H9 (cell line): Measurements from ENCODE around the gene MYO18B. TPM values are rescaled to one million over a fixed set of nuclear protein-coding genes. Genes with fewer than 3 reads are reported as not detected.

Source experiments
- DNase-seq: peaks from one replicate; pipeline ENCODE4 v3.0.0-alpha.2; 2017
- H2AFZ ChIP-seq: one replicate; pipeline ENCODE4 v1.6.1; 2013; ENCODE audit warnings: mild to moderate bottlenecking, low read length, control low read depth, moderate library complexity
- H2AK5ac ChIP-seq: 2 replicates; pipeline ENCODE4 v1.6.1; 2013; ENCODE audit warnings: low read length, control low read depth, mixed read lengths; ENCODE audit not compliant: insufficient read length
- H2BK120ac ChIP-seq: one replicate; pipeline ENCODE4 v1.6.1; 2013; ENCODE audit warnings: low read depth, mild to moderate bottlenecking, low read length, control low read depth, inconsistent platforms; ENCODE audit not compliant: poor library complexity, severe bottlenecking
- H2BK12ac ChIP-seq: 2 replicates; pipeline ENCODE4 v1.6.1; 2013; ENCODE audit warnings: low read length, control low read depth, mixed read lengths, low read depth; ENCODE audit not compliant: insufficient read length
- H2BK15ac ChIP-seq: 2 replicates; pipeline ENCODE4 v1.6.1; 2013; ENCODE audit warnings: low read depth, low read length, control low read depth
- H2BK20ac ChIP-seq: one replicate; pipeline ENCODE4 v1.6.1; 2013; ENCODE audit warnings: low read depth, mild to moderate bottlenecking, low read length, control low read depth, inconsistent platforms; ENCODE audit not compliant: poor library complexity, severe bottlenecking
- H2BK5ac ChIP-seq: 2 replicates; pipeline ENCODE4 v1.6.1; 2013; ENCODE audit warnings: low read length, control low read depth, mixed read lengths; ENCODE audit not compliant: insufficient read length
- H3K14ac ChIP-seq: 2 replicates; pipeline ENCODE4 v1.6.1; 2013; ENCODE audit warnings: low read length, control low read depth; ENCODE audit not compliant: insufficient read depth
- H3K18ac ChIP-seq: 2 replicates; pipeline ENCODE4 v1.6.1; 2013; ENCODE audit warnings: low read depth, mild to moderate bottlenecking, mixed read lengths, low read length, control low read depth; ENCODE audit not compliant: insufficient read length
- H3K23ac ChIP-seq: 2 replicates; pipeline ENCODE4 v1.6.1; 2013; ENCODE audit warnings: low read length, control low read depth, mixed read lengths, low read depth; ENCODE audit not compliant: insufficient read length
- H3K23me2 ChIP-seq: 2 replicates; pipeline ENCODE4 v1.6.1; 2013; ENCODE audit warnings: low read depth, mild to moderate bottlenecking, mixed read lengths, low read length, control low read depth; ENCODE audit not compliant: insufficient read length, poor library complexity, severe bottlenecking
- H3K27ac ChIP-seq: 2 replicates; pipeline ENCODE4 v1.5.1; 2013; ENCODE audit warnings: low read length, control low read depth, mixed read lengths, low read depth; ENCODE audit not compliant: insufficient read length
- H3K27me3 ChIP-seq: 2 replicates; pipeline ENCODE4 v1.6.1; 2013; ENCODE audit warnings: low read length, control low read depth, inconsistent platforms; ENCODE audit not compliant: insufficient read depth
- H3K4ac ChIP-seq: 2 replicates; pipeline ENCODE4 v1.6.1; 2013; ENCODE audit warnings: low read depth, mild to moderate bottlenecking, control low read depth, inconsistent platforms, low read length, moderate library complexity
- H3K4me1 ChIP-seq: 2 replicates; pipeline ENCODE4 v1.6.1; 2013; ENCODE audit warnings: low read length, control low read depth, inconsistent platforms; ENCODE audit not compliant: insufficient read depth
- H3K4me2 ChIP-seq: 2 replicates; pipeline ENCODE4 v1.6.1; 2013; ENCODE audit warnings: low read length, control low read depth, mixed read lengths; ENCODE audit not compliant: insufficient read length, insufficient read depth
- H3K56ac ChIP-seq: 2 replicates; pipeline ENCODE4 v1.6.1; 2013; ENCODE audit warnings: low read depth, mild to moderate bottlenecking, mixed read lengths, low read length, control low read depth; ENCODE audit not compliant: insufficient read length
- H3K79me1 ChIP-seq: 2 replicates; pipeline ENCODE4 v1.6.1; 2013; ENCODE audit warnings: low read depth, mild to moderate bottlenecking, moderate library complexity, low read length, control low read depth, inconsistent platforms; ENCODE audit not compliant: insufficient read depth, poor library complexity, severe bottlenecking
- H3K79me2 ChIP-seq: 2 replicates; pipeline ENCODE4 v1.6.1; 2013; ENCODE audit warnings: low read length, control low read depth, inconsistent platforms; ENCODE audit not compliant: insufficient read depth
- H3K9ac ChIP-seq: 2 replicates; pipeline ENCODE4 v1.6.1; 2013; ENCODE audit warnings: low read length, control low read depth, mixed read lengths; ENCODE audit not compliant: insufficient read length; ENCODE audit errors: extremely low read depth
- H3K9me3 ChIP-seq: one replicate; pipeline ENCODE4 v1.6.1; 2013; ENCODE audit warnings: low read depth, low read length, inconsistent platforms; ENCODE audit not compliant: control insufficient read depth
- H3T11ph ChIP-seq: one replicate; pipeline ENCODE4 v1.6.1; 2013; ENCODE audit warnings: mild to moderate bottlenecking, low read length, control low read depth, inconsistent platforms
- H4K20me1 ChIP-seq: one replicate; pipeline ENCODE4 v1.6.1; 2013; ENCODE audit not compliant: control insufficient read depth, insufficient read length, insufficient read depth
- H4K5ac ChIP-seq: 2 replicates; pipeline ENCODE4 v1.6.1; 2013; ENCODE audit warnings: low read depth, mild to moderate bottlenecking, mixed read lengths, low read length, control low read depth; ENCODE audit not compliant: insufficient read length
- H4K8ac ChIP-seq: replicated peaks from 2 replicates; pipeline ENCODE4 v1.6.1; 2013; ENCODE audit warnings: low read length, control low read depth, mixed read lengths, low read depth; ENCODE audit not compliant: insufficient read length
- H4K91ac ChIP-seq: 2 replicates; pipeline ENCODE4 v1.6.1; 2013; ENCODE audit warnings: low read depth, mild to moderate bottlenecking, moderate library complexity, mixed read lengths, low read length, control low read depth; ENCODE audit not compliant: insufficient read length
- H3K27ac Mint-ChIP-seq, 3 experiments: 2 replicates in 2 of 3; 3 replicates in 1 of 3; pipeline ENCODE4 v1.8.0; 2020 to 2021; ENCODE audit warnings: mixed read lengths in 3 of 3, mild to moderate bottlenecking in 1 of 3, moderate library complexity in 1 of 3
- H3K27me3 Mint-ChIP-seq: 2 replicates; pipeline ENCODE4 v1.8.0; 2021; ENCODE audit warnings: low read depth, mild to moderate bottlenecking, moderate library complexity, mixed read lengths
- H3K36me3 Mint-ChIP-seq, 3 experiments: 2 replicates in 2 of 3; 3 replicates in 1 of 3; pipeline ENCODE4 v1.8.0; 2020 to 2021; ENCODE audit warnings: low read depth in 3 of 3, mixed read lengths in 3 of 3; ENCODE audit not compliant: insufficient read depth in 1 of 3
- H3K4me1 Mint-ChIP-seq, 2 experiments: 2 replicates each; pipeline ENCODE4 v1.8.0; 2020; ENCODE audit warnings: mixed read lengths in 2 of 2
- H3K4me3 Mint-ChIP-seq, 2 experiments: 2 replicates in 1 of 2; 3 replicates in 1 of 2; pipeline ENCODE4 v1.8.0; 2020 to 2021; ENCODE audit warnings: mild to moderate bottlenecking in 2 of 2, mixed read lengths in 2 of 2, moderate library complexity in 1 of 2
- H3K9me3 Mint-ChIP-seq, 2 experiments: 2 replicates in 1 of 2; 3 replicates in 1 of 2; pipeline ENCODE4 v1.8.0; 2020; ENCODE audit warnings: mild to moderate bottlenecking in 2 of 2, mixed read lengths in 2 of 2, moderate library complexity in 1 of 2
- CTCF ChIP-seq: fragments of 200-600 bp; sonication (generic); conservative IDR thresholded peaks from 3 replicates; pipeline ENCODE4 v1.8.0; 2021; ENCODE audit warnings: antibody characterized with exemption, mild to moderate bottlenecking
- WGBS: extraction: QIAGEN DNeasy Blood & Tissue Kit; methylation state at CpG from one replicate; pipeline ENCODE4 v1.1.7; 2013; ENCODE audit warnings: missing lambda C conversion rate, low lambda C conversion rate, mixed read lengths; ENCODE audit not compliant: insufficient read length; ENCODE audit errors: extremely low coverage; 5-methylcytosine and 5-hydroxymethylcytosine counted together
- total RNA-seq: library from RNA; stranded (reverse); gene quantifications from 2 replicates; pipeline ENCODE4 v1.2.1, GENCODE V29; 2021

Gene MYO18B
- total RNA-seq, 1 experiment from 2014 or later: 0.46 TPM

- no peak overlapping the region for H3K9ac ChIP-seq
- H3K14ac ChIP-seq: no peak overlapping the region
- H2BK15ac ChIP-seq: no peak overlapping the region
- H4K91ac ChIP-seq: no peak overlapping the region
- no peak overlapping the region for H4K5ac ChIP-seq
- no peaks in the 10 kb centered on the region for H3K79me1 ChIP-seq
- no peak overlapping the region for H2AK5ac ChIP-seq
- H3K9me3 ChIP-seq: no peaks in the 10 kb centered on the region
- no peak overlapping the region for H3T11ph ChIP-seq
- no peak for DNase-seq
- no peak overlapping the region for H3K23ac ChIP-seq
- peaks cover 0 to 4% of the 10 kb centered on the region in 2 experiments; a peak in 1 of 4 replicates for H3K4me1 Mint-ChIP-seq
- H4K8ac ChIP-seq: no peak overlapping the region
- H2BK12ac ChIP-seq: no peak overlapping the region
- no peaks in the 10 kb centered on the region for H3K23me2 ChIP-seq
- H3K9me3 Mint-ChIP-seq: no peaks in the 10 kb centered on the region
- H3K79me2 ChIP-seq: no peaks in the 10 kb centered on the region
- H3K4me2 ChIP-seq: no peak overlapping the region
- H2BK20ac ChIP-seq: no peak overlapping the region
- H3K4me3 Mint-ChIP-seq: no peak overlapping the region
- H3K36me3 Mint-ChIP-seq: no peaks in the 10 kb centered on the region
- H2BK5ac ChIP-seq: no peak overlapping the region
- WGBS: no CpG with 5 or more reads among the region's 7 CpGs
- H3K18ac ChIP-seq: no peak overlapping the region
- no peaks in the 10 kb centered on the region for H3K4me1 ChIP-seq
- H3K27ac ChIP-seq: no peak overlapping the region
- no peak for TF ChIP-seq CTCF
- H3K27ac Mint-ChIP-seq: no peak overlapping the region; a peak in 1 of 7 replicates
- no peaks in the 10 kb centered on the region for H3K27me3 ChIP-seq
- no peak overlapping the region for H3K56ac ChIP-seq
- no peak overlapping the region for H2BK120ac ChIP-seq
- H4K20me1 ChIP-seq: no peaks in the 10 kb centered on the region
- H3K4ac ChIP-seq: no peak overlapping the region
- H3K27me3 Mint-ChIP-seq: peaks cover 23% of the 10 kb centered on the region
- H2AFZ ChIP-seq: no peak overlapping the region
Measured at GRCh38 chr22:25745341-25746011, 3.5 kb downstream of the MYO18B start.
